Measurements from ENCODE around the gene MTRF1. TPM values are rescaled to one million over a fixed set of nuclear protein-coding genes. Genes with fewer than 3 reads are reported as not detected.

The MTRF1 gene
- total RNA-seq, 2 experiments from 2014 or later: 24.9 to 31.3 TPM

DNA sequence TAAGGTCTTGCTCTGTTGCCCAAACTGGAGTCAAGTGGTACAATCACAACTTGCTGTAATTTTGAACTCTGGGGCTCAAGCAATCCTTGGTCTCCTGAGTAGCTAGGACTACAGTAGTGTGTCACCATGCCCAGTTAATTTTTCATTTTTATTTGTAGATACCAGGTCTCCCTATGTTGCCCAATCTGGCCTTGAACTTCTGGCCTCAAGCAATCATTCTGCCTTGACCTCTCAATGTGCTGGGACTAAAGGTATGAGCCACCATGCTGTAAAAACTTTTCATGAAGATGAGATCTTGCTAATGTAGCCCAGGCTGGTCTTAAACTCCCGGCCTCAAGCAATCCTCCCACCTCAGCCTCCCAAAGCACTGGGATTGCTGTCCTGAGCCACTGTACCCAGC is 32.6 kb upstream of the MTRF1 start:
- CTCF ChIA-PET (ENCODE audit: unreplicated experiment): no interaction called here

DNA sequence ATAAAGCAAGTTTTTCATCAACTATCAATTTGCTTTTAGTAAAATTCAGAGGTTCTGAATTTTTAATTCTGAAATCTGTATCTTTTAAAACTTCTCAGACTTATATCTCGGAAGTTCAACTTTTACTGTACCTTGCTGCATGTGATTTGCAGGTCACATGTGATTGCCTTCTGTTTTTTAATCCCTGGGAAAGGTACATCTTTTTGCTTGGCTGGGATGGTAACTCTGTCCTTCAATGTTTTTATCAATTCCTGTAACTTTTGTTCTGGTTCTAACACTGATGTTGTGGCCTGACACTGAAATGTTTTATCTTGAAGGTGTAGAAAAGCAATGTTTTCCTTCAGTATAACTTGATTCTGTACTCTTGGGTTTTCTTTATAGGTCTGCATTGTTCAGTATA is 31.5 kb upstream of the MTRF1 start:
- no TSS peak for BruUV-seq (replicated peaks)

More for the DNA sequence above, 32.6 kb upstream of the MTRF1 start:
- no peak for TF ChIP-seq EZH2phosphoT487 (IDR thresholded peaks at IDR 0.05; ENCODE audit: borderline replicate concordance, low read depth, low read length)
- TF ChIP-seq, protein P1, sequence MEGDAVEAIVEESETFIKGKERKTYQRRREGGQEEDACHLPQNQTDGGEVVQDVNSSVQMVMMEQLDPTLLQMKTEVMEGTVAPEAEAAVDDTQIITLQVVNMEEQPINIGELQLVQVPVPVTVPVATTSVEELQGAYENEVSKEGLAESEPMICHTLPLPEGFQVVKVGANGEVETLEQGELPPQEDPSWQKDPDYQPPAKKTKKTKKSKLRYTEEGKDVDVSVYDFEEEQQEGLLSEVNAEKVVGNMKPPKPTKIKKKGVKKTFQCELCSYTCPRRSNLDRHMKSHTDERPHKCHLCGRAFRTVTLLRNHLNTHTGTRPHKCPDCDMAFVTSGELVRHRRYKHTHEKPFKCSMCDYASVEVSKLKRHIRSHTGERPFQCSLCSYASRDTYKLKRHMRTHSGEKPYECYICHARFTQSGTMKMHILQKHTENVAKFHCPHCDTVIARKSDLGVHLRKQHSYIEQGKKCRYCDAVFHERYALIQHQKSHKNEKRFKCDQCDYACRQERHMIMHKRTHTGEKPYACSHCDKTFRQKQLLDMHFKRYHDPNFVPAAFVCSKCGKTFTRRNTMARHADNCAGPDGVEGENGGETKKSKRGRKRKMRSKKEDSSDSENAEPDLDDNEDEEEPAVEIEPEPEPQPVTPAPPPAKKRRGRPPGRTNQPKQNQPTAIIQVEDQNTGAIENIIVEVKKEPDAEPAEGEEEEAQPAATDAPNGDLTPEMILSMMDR (conservative IDR thresholded peaks at IDR 0.05; ENCODE audit: low read length): no peak
- DNase-seq (ENCODE audit: low spot score): no peak
- H3K4me3 ChIP-seq (ENCODE audit: low read depth, low read length, poor library complexity, severe bottlenecking): no peak overlapping the region
- intact Hi-C loops (cut with micrococcal nuclease; ENCODE audit: unreplicated experiment): no loop called here
- H4K20me1 ChIP-seq (ENCODE audit: insufficient read depth, low read length): no peaks in the 10 kb centered on the region
- BruUV-seq (replicated peaks): no TSS peak
- H2AFZ ChIP-seq (ENCODE audit: low read length): no peak overlapping the region
- H3K4me2 ChIP-seq (ENCODE audit: low read length): no peak overlapping the region
- no peaks in the 10 kb centered on the region for H3K9me2 ChIP-seq (ENCODE audit: insufficient read depth, low read length)
- no peaks in the 10 kb centered on the region for H3K36me3 ChIP-seq (ENCODE audit: insufficient read depth, low read length)
- no peaks in the 10 kb centered on the region for H3K79me2 ChIP-seq (ENCODE audit: insufficient read depth, low read depth, low read length)
- H3K4me1 ChIP-seq (ENCODE audit: insufficient read depth, low read length, poor library complexity, severe bottlenecking): no peaks in the 10 kb centered on the region
- POLR2A ChIA-PET: interaction anchor here (0.7 kb wide), 1 partner anchor 8 kb away, joined by 5 read pairs; no protein-coding TSS in a partner anchor
- no peak overlapping the region for H3K27ac ChIP-seq (ENCODE audit: low read depth, low read length, poor library complexity, severe bottlenecking)
- no peaks in the 10 kb centered on the region for H3K9me3 ChIP-seq (ENCODE audit: low read length)

DNA sequence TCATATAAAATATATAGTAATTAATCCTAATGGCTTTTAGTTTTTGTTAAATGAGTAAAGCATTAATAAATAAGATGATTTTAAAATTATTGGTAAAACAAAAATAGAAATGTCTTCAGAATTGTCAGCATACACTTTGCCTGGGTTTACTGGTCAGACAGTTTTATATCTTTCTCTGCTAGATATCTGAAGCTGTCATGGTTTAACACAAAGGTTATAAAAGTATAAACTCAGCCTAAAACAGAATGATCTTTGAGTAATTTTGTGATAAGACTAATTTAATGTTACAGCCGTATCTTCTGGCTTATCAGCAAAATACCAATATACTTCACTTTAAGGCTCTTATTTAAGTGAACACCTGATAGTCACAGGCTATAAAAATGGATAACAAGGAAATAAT is 29.9 kb upstream of the MTRF1 start:
- Histone ChIP-seq H3K4me3 (ENCODE audit: low read depth, low read length, poor library complexity, severe bottlenecking) (no peak overlapping the region), H3K79me2 (ENCODE audit: insufficient read depth, low read depth, low read length) (no peaks in the 10 kb centered on the region), H4K20me1 (ENCODE audit: insufficient read depth, low read length) (no peaks in the 10 kb centered on the region), H3K4me2 (ENCODE audit: low read length) (no peak overlapping the region), H2AFZ (ENCODE audit: low read length) (no peak overlapping the region), H3K4me1 (ENCODE audit: insufficient read depth, low read length, poor library complexity, severe bottlenecking) (no peaks in the 10 kb centered on the region), H3K9me3 (ENCODE audit: low read length) (no peaks in the 10 kb centered on the region), H3K9me2 (ENCODE audit: insufficient read depth, low read length) (no peaks in the 10 kb centered on the region), H3K36me3 (ENCODE audit: insufficient read depth, low read length) (no peaks in the 10 kb centered on the region), H3K27ac (ENCODE audit: low read depth, low read length, poor library complexity, severe bottlenecking) (no peak overlapping the region)
- TF ChIP-seq EZH2phosphoT487 (IDR thresholded peaks at IDR 0.05; ENCODE audit: borderline replicate concordance, low read depth, low read length): no peak
- TF ChIP-seq, protein P1 (conservative IDR thresholded peaks at IDR 0.05; ENCODE audit: low read length): no peak
- no TSS peak for BruUV-seq (replicated peaks)
- CTCF ChIA-PET (ENCODE audit: unreplicated experiment): no interaction called here
- intact Hi-C loops (cut with micrococcal nuclease; ENCODE audit: unreplicated experiment): no loop called here
- no peak for DNase-seq (ENCODE audit: low spot score)
- POLR2A ChIA-PET: interaction anchor here (0.6 kb wide), 1 partner anchor 299 kb away, joined by 4 read pairs; no protein-coding TSS in a partner anchor

More for the DNA sequence above, 31.5 kb upstream of the MTRF1 start:
- Histone ChIP-seq H3K36me3 (ENCODE audit: insufficient read depth, low read length) (no peaks in the 10 kb centered on the region), H3K9me3 (ENCODE audit: low read length) (no peaks in the 10 kb centered on the region), H4K20me1 (ENCODE audit: insufficient read depth, low read length) (no peaks in the 10 kb centered on the region), H3K4me3 (ENCODE audit: low read depth, low read length, poor library complexity, severe bottlenecking) (no peak overlapping the region), H2AFZ (ENCODE audit: low read length) (no peak overlapping the region), H3K79me2 (ENCODE audit: insufficient read depth, low read depth, low read length) (no peaks in the 10 kb centered on the region), H3K4me1 (ENCODE audit: insufficient read depth, low read length, poor library complexity, severe bottlenecking) (no peaks in the 10 kb centered on the region), H3K27ac (ENCODE audit: low read depth, low read length, poor library complexity, severe bottlenecking) (no peak overlapping the region), H3K4me2 (ENCODE audit: low read length) (no peak overlapping the region), H3K9me2 (ENCODE audit: insufficient read depth, low read length) (no peaks in the 10 kb centered on the region)
- CTCF ChIA-PET (ENCODE audit: unreplicated experiment): no interaction called here
- no peak for TF ChIP-seq EZH2phosphoT487 (IDR thresholded peaks at IDR 0.05; ENCODE audit: borderline replicate concordance, low read depth, low read length)
- TF ChIP-seq, protein P1 (conservative IDR thresholded peaks at IDR 0.05; ENCODE audit: low read length): no peak
- POLR2A ChIA-PET: interaction anchor here (0.6 kb wide), 2 partner anchors 98 to 141 kb away, joined by 3 to 4 read pairs; no protein-coding TSS in a partner anchor
- no peak for DNase-seq (ENCODE audit: low spot score)
- intact Hi-C loops (cut with micrococcal nuclease; ENCODE audit: unreplicated experiment): no loop called here
